Measurements from ENCODE around the gene SPTLC3.

DNA sequence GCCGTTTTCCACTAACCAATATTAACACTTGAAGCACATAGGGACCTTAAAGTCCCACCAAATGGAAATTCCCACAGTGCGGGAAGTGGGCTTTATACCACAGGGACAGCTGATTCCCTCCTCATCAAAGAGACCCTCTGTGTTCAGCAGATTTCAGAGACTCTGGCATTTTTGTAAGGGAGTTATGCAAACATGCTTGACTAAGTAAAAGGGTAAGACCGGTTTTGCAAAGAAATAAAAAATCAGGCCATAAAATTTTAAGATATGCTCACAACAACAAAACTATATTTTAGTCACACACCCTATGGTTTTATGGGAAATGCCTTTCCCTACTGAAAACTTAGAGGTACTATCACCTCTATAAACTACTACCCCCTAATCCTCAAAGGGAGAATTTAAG, 45.4 kb upstream of the SPTLC3 start:
- TF ChIP-seq GATA2 (IDR thresholded peaks at IDR 0.05; ENCODE audit: low read depth, low read length) (no peak), GATA3 (IDR thresholded peaks at IDR 0.05; ENCODE audit: low read depth, low read length) (no peak)

All from SH-SY5Y (cell line).